Stomach smooth muscle (tissue), 2 donors: Measurements from ENCODE around the gene GRID1.

Source experiments
- H3K27ac ChIP-seq: one replicate; pipeline ENCODE4 v1.7.0; 2013; ENCODE audit warnings: mild to moderate bottlenecking, low read length, inconsistent platforms
- H3K27me3 ChIP-seq, 2 donors: one replicate each; pipeline ENCODE4 v1.7.0; 2013; ENCODE audit warnings: low read length in 2 of 2; ENCODE audit not compliant: insufficient read depth in 2 of 2, control insufficient read depth in 1 of 2
- H3K36me3 ChIP-seq, 2 donors: one replicate each; pipeline ENCODE4 v1.7.0; 2013; ENCODE audit warnings: low read length in 2 of 2; ENCODE audit not compliant: control insufficient read depth in 2 of 2, insufficient read depth in 2 of 2
- H3K4me1 ChIP-seq: one replicate; pipeline ENCODE4 v1.7.0; 2013; ENCODE audit warnings: low read length; ENCODE audit not compliant: control insufficient read depth, insufficient read depth
- H3K4me3 ChIP-seq, 2 donors: one replicate each; pipeline ENCODE4 v1.7.0; 2013; ENCODE audit warnings: low read length in 2 of 2
- H3K9ac ChIP-seq, 2 donors: one replicate each; pipeline ENCODE4 v1.7.0; 2013; ENCODE audit warnings: low read length in 2 of 2, mild to moderate bottlenecking in 1 of 2
- H3K9me3 ChIP-seq, 2 donors: one replicate each; pipeline ENCODE4 v1.7.0; 2013; ENCODE audit warnings: low read length in 2 of 2; ENCODE audit not compliant: control insufficient read depth in 2 of 2
- donor health status: healthy.
- donor health status: Pancreatic carcinoma.

GRID1 gene

DNA sequence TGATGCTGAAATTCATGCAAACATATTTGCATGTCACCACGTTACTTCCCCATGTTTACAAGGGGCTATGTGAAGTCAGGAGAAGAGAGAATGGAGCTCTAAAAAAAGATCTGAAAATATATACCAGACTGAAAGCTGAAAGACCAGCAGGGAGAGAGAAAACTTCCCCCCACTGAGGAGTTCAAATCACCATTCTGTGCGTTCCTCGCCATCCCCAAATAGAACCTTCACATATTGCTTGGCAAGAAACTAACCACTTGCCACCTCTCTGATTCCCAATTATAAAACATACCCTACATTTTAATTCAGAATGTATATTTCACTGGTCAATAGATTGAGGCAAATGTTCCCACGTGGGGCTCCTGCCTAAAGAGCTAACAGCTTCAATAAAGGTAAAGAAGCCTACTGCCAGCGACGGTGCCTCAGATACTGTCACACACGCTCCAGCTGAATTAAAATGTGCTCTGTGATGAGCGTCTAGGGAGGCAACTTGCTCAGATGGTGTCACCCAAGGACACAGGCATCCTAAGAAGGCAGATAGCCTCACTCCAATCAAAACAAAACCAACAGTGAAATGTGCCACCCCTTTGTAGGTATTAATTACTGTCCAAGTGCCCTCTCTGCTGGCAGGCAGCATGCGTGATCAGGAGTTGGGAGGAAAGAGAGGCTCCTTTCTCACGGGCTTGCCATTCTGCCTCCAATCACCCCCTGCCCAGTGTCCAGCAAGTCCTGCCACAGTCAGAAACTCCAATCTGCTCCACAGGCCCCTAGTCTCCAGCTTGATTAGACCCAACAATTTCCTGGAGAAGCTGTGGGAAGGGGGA is 298.2 kb downstream of the GRID1 start:
- Histone ChIP-seq H3K9me3 (no peaks in the 10 kb centered on the region), H3K4me3 (no peak overlapping the region), H3K27ac (no peak overlapping the region), H3K36me3 (no peaks in the 10 kb centered on the region), H3K27me3 (peaks cover 0 to 2% of the 10 kb centered on the region in 2 donors), H3K9ac (no peak overlapping the region), H3K4me1 (no peaks in the 10 kb centered on the region)

DNA sequence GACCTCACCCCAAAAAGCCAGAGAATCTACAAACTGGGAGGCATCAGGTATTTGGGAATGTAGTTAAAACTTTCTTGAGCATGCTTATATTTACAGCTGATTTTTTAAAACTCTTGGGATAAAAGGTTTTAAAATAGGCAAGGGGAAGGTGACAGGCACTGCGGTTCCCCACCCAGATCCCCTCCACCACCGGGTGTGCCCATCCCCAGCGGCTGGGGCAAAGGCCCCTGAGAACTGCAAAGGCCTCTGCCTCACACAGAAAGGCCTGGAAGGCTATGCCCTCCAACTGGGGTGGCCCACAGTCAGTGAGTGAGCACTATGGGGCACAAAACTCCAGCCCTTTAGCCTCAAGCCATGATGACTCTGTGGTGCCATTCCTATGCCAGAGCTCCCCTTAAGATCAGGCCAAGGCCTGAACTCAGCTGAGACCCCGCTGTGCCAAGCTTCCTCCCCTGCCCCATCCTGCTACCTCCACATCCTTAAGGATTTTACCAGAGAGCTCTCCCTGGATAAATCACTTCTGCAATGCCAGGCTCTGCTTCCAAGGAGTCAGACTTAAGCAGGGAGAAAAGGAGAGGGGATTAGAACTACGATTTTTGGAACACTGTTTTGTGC is 299.1 kb downstream of the GRID1 start:
- Histone ChIP-seq H3K36me3 (no peaks in the 10 kb centered on the region), H3K4me3 (no peak overlapping the region), H3K4me1 (no peaks in the 10 kb centered on the region), H3K27me3 (peaks cover 0 to 2% of the 10 kb centered on the region in 2 donors), H3K9ac (no peak overlapping the region), H3K9me3 (no peaks in the 10 kb centered on the region), H3K27ac (no peak overlapping the region)

GRCh38 chr10:86066696-86067095 is 299.9 kb downstream of the GRID1 start:
- Histone ChIP-seq H3K27me3 (peaks cover 0 to 2% of the 10 kb centered on the region in 2 donors), H3K9me3 (no peaks in the 10 kb centered on the region), H3K36me3 (no peaks in the 10 kb centered on the region), H3K4me3 (no peak overlapping the region), H3K4me1 (no peaks in the 10 kb centered on the region), H3K27ac (no peak overlapping the region), H3K9ac (no peak overlapping the region)

DNA sequence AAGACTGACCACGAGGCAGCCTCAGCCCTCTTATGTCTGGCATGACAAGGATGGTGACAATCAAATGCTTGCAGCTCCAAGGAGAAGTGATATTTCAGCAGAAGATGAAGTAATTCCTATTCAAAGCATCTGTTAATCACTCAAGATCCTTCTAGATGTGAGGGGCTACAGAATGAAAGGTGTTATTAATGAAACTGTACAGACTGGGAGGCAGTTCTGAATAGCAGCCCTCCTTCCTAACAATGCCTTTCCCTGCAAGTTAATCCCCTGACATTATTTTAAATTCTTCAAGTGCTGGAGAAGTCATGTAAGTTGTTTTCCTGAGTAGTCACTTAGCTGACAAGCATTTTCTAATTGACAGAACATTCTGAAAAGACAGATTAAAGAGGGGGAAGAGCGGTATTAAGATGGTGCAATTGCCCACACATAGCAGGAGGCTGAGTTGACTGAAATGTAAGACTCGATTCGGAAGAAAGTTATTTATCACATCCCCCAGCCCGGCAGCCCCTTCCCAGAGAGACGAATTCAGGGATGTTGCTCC is 300.8 kb downstream of the GRID1 start:
- no peaks in the 10 kb centered on the region for H3K36me3 ChIP-seq
- H3K4me1 ChIP-seq = no peaks in the 10 kb centered on the region
- H3K9ac ChIP-seq = no peak overlapping the region
- peaks cover 0 to 2% of the 10 kb centered on the region in 2 donors for H3K27me3 ChIP-seq
- no peak overlapping the region for H3K27ac ChIP-seq
- no peak overlapping the region for H3K4me3 ChIP-seq
- no peaks in the 10 kb centered on the region for H3K9me3 ChIP-seq

- no peaks in the 10 kb centered on the region for H3K9me3 ChIP-seq
- no peaks in the 10 kb centered on the region for H3K4me1 ChIP-seq
- H3K36me3 ChIP-seq = no peaks in the 10 kb centered on the region
- H3K9ac ChIP-seq = no peak overlapping the region
- H3K27me3 ChIP-seq = peaks cover 0 to 2% of the 10 kb centered on the region in 2 donors
- no peak overlapping the region for H3K4me3 ChIP-seq
- H3K27ac ChIP-seq = no peak overlapping the region
These were observed 301.5 kb downstream of the GRID1 start for GRCh38 chr10:86064931-86065662.

GRCh38 chr10:86064219-86064618 is 302.4 kb downstream of the GRID1 start:
- no peaks in the 10 kb centered on the region for H3K36me3 ChIP-seq
- H3K9ac ChIP-seq = no peak overlapping the region
- H3K27me3 ChIP-seq = peaks cover 0 to 2% of the 10 kb centered on the region in 2 donors
- no peak overlapping the region for H3K27ac ChIP-seq
- no peaks in the 10 kb centered on the region for H3K4me1 ChIP-seq
- no peak overlapping the region for H3K4me3 ChIP-seq
- no peaks in the 10 kb centered on the region for H3K9me3 ChIP-seq

DNA sequence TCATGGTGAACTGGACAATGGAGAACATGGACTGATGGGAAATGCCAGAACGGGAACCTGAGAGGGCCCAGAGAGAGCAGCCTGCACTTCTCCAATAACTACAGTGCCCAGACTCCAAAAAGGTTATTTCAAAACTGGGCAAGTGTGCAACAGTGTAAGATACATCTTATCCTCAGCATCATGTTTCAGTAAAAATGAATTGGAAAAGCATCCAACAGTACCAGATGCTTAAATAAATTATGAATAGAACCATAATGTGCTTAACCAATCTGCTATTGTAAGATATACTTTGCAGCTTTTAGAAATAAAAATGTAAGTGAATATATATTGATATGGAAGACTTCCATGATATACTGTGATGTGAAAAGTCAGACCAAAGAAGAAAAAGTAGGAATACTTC is 303.3 kb downstream of the GRID1 start:
- Histone ChIP-seq H3K4me3 (no peak overlapping the region), H3K27ac (no peak overlapping the region), H3K9ac (no peak overlapping the region), H3K9me3 (no peaks in the 10 kb centered on the region), H3K4me1 (no peaks in the 10 kb centered on the region), H3K36me3 (no peaks in the 10 kb centered on the region), H3K27me3 (no peaks in the 10 kb centered on the region)

GRCh38 chr10:86062647-86063145 is 303.9 kb downstream of the GRID1 start:
- Histone ChIP-seq H3K9me3 (no peaks in the 10 kb centered on the region), H3K27me3 (no peaks in the 10 kb centered on the region), H3K27ac (no peak overlapping the region), H3K36me3 (no peaks in the 10 kb centered on the region), H3K4me3 (no peak overlapping the region), H3K4me1 (no peaks in the 10 kb centered on the region), H3K9ac (no peak overlapping the region)

- Histone ChIP-seq H3K27me3 (no peaks in the 10 kb centered on the region), H3K27ac (no peak overlapping the region), H3K9ac (no peak overlapping the region), H3K4me3 (no peak overlapping the region), H3K9me3 (no peaks in the 10 kb centered on the region), H3K4me1 (no peaks in the 10 kb centered on the region), H3K36me3 (no peaks in the 10 kb centered on the region)
These were observed 304.4 kb downstream of the GRID1 start for GRCh38 chr10:86062198-86062550.

GRCh38 chr10:86061278-86062197 is 305.1 kb downstream of the GRID1 start:
- Histone ChIP-seq H3K27me3 (no peaks in the 10 kb centered on the region), H3K36me3 (no peaks in the 10 kb centered on the region), H3K9me3 (no peaks in the 10 kb centered on the region), H3K4me1 (no peaks in the 10 kb centered on the region), H3K4me3 (no peak overlapping the region), H3K9ac (no peak overlapping the region), H3K27ac (no peak overlapping the region)
